Glomerular endothelial cell (primary cell): ENCODE results near the gene SRSF6. TPM values are rescaled to one million over a fixed set of nuclear protein-coding genes. Genes with fewer than 3 reads are reported as not detected.
A peak's percentile ranks its signal among the peaks of the same experiment; 100 is the strongest.
"Not testable (repeated sequence)": the region's sequence is repeated elsewhere in the genome, so short reads cannot be mapped to it uniquely, and the experiment has no call there.

Experiments used
- DNase-seq: peaks from one replicate; pipeline ENCODE4 v3.0.0-alpha.2; 2011; ENCODE audit warnings: low read depth, low spot score; ENCODE audit errors: extremely low read depth
- total RNA-seq: library from RNA; depleted of rRNA; stranded (reverse); fragments of >200 nt; gene quantifications from 2 replicates; pipeline ENCODE4 v1.2.3, GENCODE V29; 2015

SRSF6 gene
- total RNA-seq, 1 donor from 2014 or later, result 59.1 TPM

GRCh38 chr20:43448431-43448747 lies 9.3 kb upstream of the SRSF6 start:
- DNase-seq, result not testable (repeated sequence)

GRCh38 chr20:43448748-43449535 lies 8.8 kb upstream of the SRSF6 start:
- DNase-seq, result no peak

- DNase-seq, result no peak
Measured at GRCh38 chr20:43450841-43451799, 6.6 kb upstream of the SRSF6 start.

- no peak for DNase-seq
Measured at GRCh38 chr20:43452404-43453126, 5.1 kb upstream of the SRSF6 start.

- not testable (repeated sequence) for DNase-seq
Measured at GRCh38 chr20:43456252-43456651, 1.4 kb upstream of the SRSF6 start.

GRCh38 chr20:43456809-43457639 lies 672 bp upstream of the SRSF6 start:
- peak; percentile 86 for DNase-seq

GRCh38 chr20:43458422-43458924 lies 777 bp downstream of the SRSF6 start:
- no peak for DNase-seq

GRCh38 chr20:43459022-43459942 lies 1.6 kb downstream of the SRSF6 start:
- no peak for DNase-seq

GRCh38 chr20:43460172-43460829 lies 2.6 kb downstream of the SRSF6 start:
- DNase-seq, result no peak

GRCh38 chr20:43460830-43461200 lies 3.1 kb downstream of the SRSF6 start:
- no peak for DNase-seq

- DNase-seq, result no peak
Measured at GRCh38 chr20:43461894-43462659, 4.4 kb downstream of the SRSF6 start.

- no peak for DNase-seq
Measured at GRCh38 chr20:43462660-43463526, 5.2 kb downstream of the SRSF6 start.

- no peak for DNase-seq
Measured at GRCh38 chr20:43463527-43464218, 6.0 kb downstream of the SRSF6 start.

GRCh38 chr20:43464219-43464790 lies 6.6 kb downstream of the SRSF6 start:
- no peak for DNase-seq

- no peak for DNase-seq
Measured at GRCh38 chr20:43465625-43465943, 7.9 kb downstream of the SRSF6 start.

GRCh38 chr20:43467589-43467988 lies 9.9 kb downstream of the SRSF6 start:
- DNase-seq, result no peak
